ENCODE data around the gene HSF5. TPM values are rescaled to one million over a fixed set of nuclear protein-coding genes. Genes with fewer than 3 reads are reported as not detected.

HSF5 gene
- total RNA-seq, 1 experiment from 2014 or later = not detected

GRCh38 chr17:58417300-58418092, 70.7 kb downstream of the HSF5 start, which contains the start of gene RNF43:
RNF43 (minus strand) TSS chr17:58417534; CDS start chr17:58415577, 1,957 bp downstream.
- Histone ChIP-seq H3K18ac (ENCODE audit: insufficient read length, low read depth, low read length) (no peak within 1 kb of the TSS), H3K79me2 (ENCODE audit: insufficient read depth, low read length) (no peaks in the 10 kb centered on the region), H3K23me2 (ENCODE audit: insufficient read length, low read depth, low read length, poor library complexity, severe bottlenecking) (peaks cover 4% of the 10 kb centered on the region), H3K79me1 (ENCODE audit: insufficient read depth, low read depth, low read length, poor library complexity, severe bottlenecking) (no peaks in the 10 kb centered on the region), H2BK15ac (ENCODE audit: low read depth, low read length) (no peak within 1 kb of the TSS), H3K27ac (ENCODE audit: insufficient read length, low read depth, low read length) (no peak within 1 kb of the TSS), H4K8ac (replicated peaks; ENCODE audit: insufficient read length, low read depth, low read length) (no peak within 1 kb of the TSS), H2BK120ac (ENCODE audit: low read depth, low read length, poor library complexity, severe bottlenecking) (no peak within 1 kb of the TSS), H4K5ac (ENCODE audit: insufficient read length, low read depth, low read length) (no peak within 1 kb of the TSS), H2BK12ac (ENCODE audit: insufficient read length, low read depth, low read length) (no peak within 1 kb of the TSS), H3K56ac (ENCODE audit: insufficient read length, low read depth, low read length) (no peak within 1 kb of the TSS), H4K20me1 (ENCODE audit: control insufficient read depth, insufficient read depth, insufficient read length) (no peaks in the 10 kb centered on the region), H3K4me2 (ENCODE audit: insufficient read depth, insufficient read length, low read length) (peak within 1 kb of the TSS; percentile 65), H3K27me3 (ENCODE audit: insufficient read depth, low read length) (no peaks in the 10 kb centered on the region), H3K4me1 (ENCODE audit: insufficient read depth, low read length) (no peaks in the 10 kb centered on the region), H3K9ac (ENCODE audit: extremely low read depth, insufficient read length, low read length) (peak within 1 kb of the TSS; percentile 61), H2AK5ac (ENCODE audit: insufficient read length, low read length) (no peak within 1 kb of the TSS), H3K9me3 (ENCODE audit: control insufficient read depth, low read depth, low read length) (no peaks in the 10 kb centered on the region), H3K14ac (ENCODE audit: insufficient read depth, low read length) (no peak within 1 kb of the TSS), H3K4ac (ENCODE audit: low read depth, low read length) (no peak within 1 kb of the TSS), H2BK5ac (ENCODE audit: insufficient read length, low read length) (no peak within 1 kb of the TSS), H4K91ac (ENCODE audit: insufficient read length, low read depth, low read length) (no peak within 1 kb of the TSS), H2AFZ (ENCODE audit: low read length) (no peak within 1 kb of the TSS), H3T11ph (ENCODE audit: low read length) (no peak within 1 kb of the TSS), H2BK20ac (ENCODE audit: low read depth, low read length, poor library complexity, severe bottlenecking) (no peak within 1 kb of the TSS), H3K23ac (ENCODE audit: insufficient read length, low read depth, low read length) (no peak within 1 kb of the TSS)
- WGBS (ENCODE audit: extremely low coverage, insufficient read length, low lambda C conversion rate) = no CpG with 5 or more reads among the region's 8 CpGs
- H3K4me1 Mint-ChIP-seq = peaks cover 29 to 33% of the 10 kb centered on the region in 2 experiments
- peak; percentile 100 for DNase-seq
- H3K27me3 Mint-ChIP-seq (ENCODE audit: low read depth) = peaks cover 12% of the 10 kb centered on the region; the same call in 1 of the 2 replicates
- no peaks in the 10 kb centered on the region for H3K9me3 Mint-ChIP-seq
- peak; percentile 71 for TF ChIP-seq CTCF (conservative IDR thresholded peaks at IDR 0.05)
- H3K36me3 Mint-ChIP-seq (ENCODE audit: insufficient read depth in 1 of 3, low read depth in 3 of 3) = no peaks in the 10 kb centered on the region
- H3K27ac Mint-ChIP-seq = peak within 1 kb of the TSS; percentile 65 to 84 (median 78); a peak in 5 of 7 replicates
- peak within 1 kb of the TSS; percentile 56 to 81 for H3K4me3 Mint-ChIP-seq

Measured in H9 (cell line).